M059J (cell line): Measurements from ENCODE around the gene UGT1A5. TPM values are rescaled to one million over a fixed set of nuclear protein-coding genes. Genes with fewer than 3 reads are reported as not detected.

ENCODE experiments used
- total RNA-seq: library from RNA; depleted of rRNA; stranded (reverse); fragments of >200 nt; shearing (Covaris generic); gene quantifications from 2 replicates; pipeline ENCODE4 v1.2.3, GENCODE V29; 2014; rRNA removed

The UGT1A5 gene
- total RNA-seq, 1 experiment from 2014 or later, result not detected

Other genes with a start within 250 kb of the UGT1A5 start
- gene USP40, start 146.1 kb upstream of the UGT1A5 start, total RNA-seq, result 11.8 and 21.2 TPM in 2 replicates
- gene UGT1A8, start 95.3 kb upstream of the UGT1A5 start, total RNA-seq, result not detected in 2 replicates
- gene UGT1A10, start 76.5 kb upstream of the UGT1A5 start, total RNA-seq, result not detected in 2 replicates
- gene UGT1A9, start 41.0 kb upstream of the UGT1A5 start, total RNA-seq, result 0.07 TPM in 1 of 2 replicates, not detected in the other
- not detected in 2 replicates for gene UGT1A7, start 31.0 kb upstream of the UGT1A5 start, total RNA-seq
- gene UGT1A6, start 20.0 kb upstream of the UGT1A5 start, total RNA-seq, result 0.54 TPM in 1 of 2 replicates, not detected in the other
- gene UGT1A4, start 5.8 kb downstream of the UGT1A5 start, total RNA-seq, result not detected in 2 replicates
- not detected in 2 replicates for gene UGT1A3, start 16.1 kb downstream of the UGT1A5 start, total RNA-seq
- gene UGT1A1, start 47.4 kb downstream of the UGT1A5 start, total RNA-seq, result not detected in 2 replicates
- not detected in 2 replicates for gene MROH2A, start 65.4 kb downstream of the UGT1A5 start, total RNA-seq
- 58.4 and 80.4 TPM in 2 replicates for gene HJURP, start 141.6 kb downstream of the UGT1A5 start, total RNA-seq
- gene TRPM8, start 204.5 kb downstream of the UGT1A5 start, total RNA-seq, result 1.9 and 4.2 TPM in 2 replicates